ENCODE results near the gene GORASP1. TPM values are rescaled to one million over a fixed set of nuclear protein-coding genes. Genes with fewer than 3 reads are reported as not detected.
A peak's percentile ranks its signal among the peaks of the same experiment; 100 is the strongest.

Gene GORASP1
- total RNA-seq, 1 experiment from 2014 or later = 39.4 TPM

DNA sequence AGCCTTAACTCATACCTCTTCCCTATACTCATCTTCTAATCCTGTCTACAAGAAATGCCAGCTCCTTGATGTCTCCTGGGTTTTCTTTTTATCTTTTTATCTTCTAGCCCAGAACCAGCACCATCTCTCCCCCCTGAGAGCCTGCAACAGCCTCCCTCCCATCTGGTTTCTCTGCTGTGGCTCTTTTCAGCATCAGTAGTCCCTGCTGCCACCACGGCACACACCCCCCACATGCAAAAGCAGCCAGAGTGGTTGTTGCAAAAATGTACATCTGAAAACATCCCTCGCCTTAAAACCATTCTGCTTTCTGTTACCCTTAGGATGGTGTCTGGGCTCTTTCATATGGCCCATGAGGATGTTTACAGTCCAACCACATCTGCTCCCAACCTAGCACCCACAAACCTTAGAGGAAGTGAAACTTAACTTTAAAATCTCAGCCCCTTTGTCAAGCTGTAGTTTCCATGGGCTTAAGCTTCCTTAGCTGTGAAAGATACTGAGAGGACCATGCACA, 828 bp upstream of the GORASP1 start:
- in situ Hi-C loops (cut with HindIII; ENCODE audit: low pct_unique_long_range_greater_than_20kb, low sequenced_read_pairs) = no loop called here
- H3K4me3 ChIP-seq (ENCODE audit: low read depth in 2 of 2, low read length in 2 of 2) = peak overlapping the region; percentile 81 to 82
- POLR2A ChIA-PET = interaction anchor here (1.2 kb wide), 1 partner anchor 17 kb away, joined by 3 read pairs; no protein-coding TSS in a partner anchor
- CTCF ChIA-PET = interaction anchor here (0.6 kb wide), 1 partner anchor 52 kb away, joined by 4 read pairs; no protein-coding TSS in a partner anchor
- intact Hi-C loops (cut with micrococcal nuclease; ENCODE audit: unreplicated experiment) = no loop called here
- BruUV-seq (replicated peaks) = no TSS peak
- DNase-seq (ENCODE audit: low read depth, low spot score) = no peak
- no peak for ATAC-seq
- H3K36me3 ChIP-seq (ENCODE audit: control insufficient read depth, insufficient read depth, low read length) = peaks cover 2% of the 10 kb centered on the region; the same call in 1 of the 2 replicates
- H3K27me3 ChIP-seq (ENCODE audit: control insufficient read depth, insufficient read depth, low read length) = no peaks in the 10 kb centered on the region
- TF ChIP-seq, protein P1, sequence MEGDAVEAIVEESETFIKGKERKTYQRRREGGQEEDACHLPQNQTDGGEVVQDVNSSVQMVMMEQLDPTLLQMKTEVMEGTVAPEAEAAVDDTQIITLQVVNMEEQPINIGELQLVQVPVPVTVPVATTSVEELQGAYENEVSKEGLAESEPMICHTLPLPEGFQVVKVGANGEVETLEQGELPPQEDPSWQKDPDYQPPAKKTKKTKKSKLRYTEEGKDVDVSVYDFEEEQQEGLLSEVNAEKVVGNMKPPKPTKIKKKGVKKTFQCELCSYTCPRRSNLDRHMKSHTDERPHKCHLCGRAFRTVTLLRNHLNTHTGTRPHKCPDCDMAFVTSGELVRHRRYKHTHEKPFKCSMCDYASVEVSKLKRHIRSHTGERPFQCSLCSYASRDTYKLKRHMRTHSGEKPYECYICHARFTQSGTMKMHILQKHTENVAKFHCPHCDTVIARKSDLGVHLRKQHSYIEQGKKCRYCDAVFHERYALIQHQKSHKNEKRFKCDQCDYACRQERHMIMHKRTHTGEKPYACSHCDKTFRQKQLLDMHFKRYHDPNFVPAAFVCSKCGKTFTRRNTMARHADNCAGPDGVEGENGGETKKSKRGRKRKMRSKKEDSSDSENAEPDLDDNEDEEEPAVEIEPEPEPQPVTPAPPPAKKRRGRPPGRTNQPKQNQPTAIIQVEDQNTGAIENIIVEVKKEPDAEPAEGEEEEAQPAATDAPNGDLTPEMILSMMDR (IDR thresholded peaks at IDR 0.05) = no peak
- TF ChIP-seq POLR2AphosphoS5 (IDR thresholded peaks at IDR 0.05; ENCODE audit: low read depth, low read length) (no peak), SIN3A (IDR thresholded peaks at IDR 0.05; ENCODE audit: borderline replicate concordance, insufficient read depth, low read depth, low read length) (no peak), TCF7L2 (IDR thresholded peaks at IDR 0.05; ENCODE audit: low read depth, low read length) (no peak)
- TF ChIP-seq, protein P2, sequence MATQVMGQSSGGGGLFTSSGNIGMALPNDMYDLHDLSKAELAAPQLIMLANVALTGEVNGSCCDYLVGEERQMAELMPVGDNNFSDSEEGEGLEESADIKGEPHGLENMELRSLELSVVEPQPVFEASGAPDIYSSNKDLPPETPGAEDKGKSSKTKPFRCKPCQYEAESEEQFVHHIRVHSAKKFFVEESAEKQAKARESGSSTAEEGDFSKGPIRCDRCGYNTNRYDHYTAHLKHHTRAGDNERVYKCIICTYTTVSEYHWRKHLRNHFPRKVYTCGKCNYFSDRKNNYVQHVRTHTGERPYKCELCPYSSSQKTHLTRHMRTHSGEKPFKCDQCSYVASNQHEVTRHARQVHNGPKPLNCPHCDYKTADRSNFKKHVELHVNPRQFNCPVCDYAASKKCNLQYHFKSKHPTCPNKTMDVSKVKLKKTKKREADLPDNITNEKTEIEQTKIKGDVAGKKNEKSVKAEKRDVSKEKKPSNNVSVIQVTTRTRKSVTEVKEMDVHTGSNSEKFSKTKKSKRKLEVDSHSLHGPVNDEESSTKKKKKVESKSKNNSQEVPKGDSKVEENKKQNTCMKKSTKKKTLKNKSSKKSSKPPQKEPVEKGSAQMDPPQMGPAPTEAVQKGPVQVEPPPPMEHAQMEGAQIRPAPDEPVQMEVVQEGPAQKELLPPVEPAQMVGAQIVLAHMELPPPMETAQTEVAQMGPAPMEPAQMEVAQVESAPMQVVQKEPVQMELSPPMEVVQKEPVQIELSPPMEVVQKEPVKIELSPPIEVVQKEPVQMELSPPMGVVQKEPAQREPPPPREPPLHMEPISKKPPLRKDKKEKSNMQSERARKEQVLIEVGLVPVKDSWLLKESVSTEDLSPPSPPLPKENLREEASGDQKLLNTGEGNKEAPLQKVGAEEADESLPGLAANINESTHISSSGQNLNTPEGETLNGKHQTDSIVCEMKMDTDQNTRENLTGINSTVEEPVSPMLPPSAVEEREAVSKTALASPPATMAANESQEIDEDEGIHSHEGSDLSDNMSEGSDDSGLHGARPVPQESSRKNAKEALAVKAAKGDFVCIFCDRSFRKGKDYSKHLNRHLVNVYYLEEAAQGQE (IDR thresholded peaks at IDR 0.05; ENCODE audit: insufficient read depth in 1 of 2, low read depth in 2 of 2, low read length in 1 of 2) = no peak
- no peaks in the 10 kb centered on the region for H3K9me3 ChIP-seq (ENCODE audit: control insufficient read depth, insufficient read depth, low read depth, low read length)
- peaks cover 6% of the 10 kb centered on the region for H3K4me1 ChIP-seq (ENCODE audit: control insufficient read depth, insufficient read depth, low read length)
- peak overlapping the region; percentile 74 for H3K27ac ChIP-seq (ENCODE audit: low read length)

GRCh38 chr3:39106851-39107387, 508 bp downstream of the GORASP1 start:
- TF ChIP-seq TCF7L2 (IDR thresholded peaks at IDR 0.05; ENCODE audit: low read depth, low read length) = no peak
- TF ChIP-seq, protein P1 (IDR thresholded peaks at IDR 0.05) = no peak
- TF ChIP-seq SIN3A (IDR thresholded peaks at IDR 0.05; ENCODE audit: borderline replicate concordance, insufficient read depth, low read depth, low read length) = no peak
- H3K36me3 ChIP-seq (ENCODE audit: control insufficient read depth, insufficient read depth, low read length) = peaks cover 2% of the 10 kb centered on the region; the same call in 1 of the 2 replicates
- peak overlapping the region; percentile 76 for H3K27ac ChIP-seq (ENCODE audit: low read length)
- no TSS peak for BruUV-seq (replicated peaks)
- in situ Hi-C loops (cut with HindIII; ENCODE audit: low pct_unique_long_range_greater_than_20kb, low sequenced_read_pairs) = no loop called here
- intact Hi-C loops (cut with micrococcal nuclease; ENCODE audit: unreplicated experiment) = no loop called here
- H3K4me3 ChIP-seq (ENCODE audit: low read depth in 2 of 2, low read length in 2 of 2) = peak overlapping the region; percentile 81 to 82
- ChIA-PET POLR2A (interaction anchor here (0.6 kb wide), 1 partner anchor 71 kb away, joined by 5 read pairs; no protein-coding TSS in a partner anchor), CTCF (no interaction called here)
- peaks cover 6% of the 10 kb centered on the region for H3K4me1 ChIP-seq (ENCODE audit: control insufficient read depth, insufficient read depth, low read length)
- DNase-seq (ENCODE audit: low read depth, low spot score) (no peak), ATAC-seq (peak; percentile 70)
- no peaks in the 10 kb centered on the region for H3K27me3 ChIP-seq (ENCODE audit: control insufficient read depth, insufficient read depth, low read length)
- H3K9me3 ChIP-seq (ENCODE audit: control insufficient read depth, insufficient read depth, low read depth, low read length) = no peaks in the 10 kb centered on the region
